Uterus (tissue), 4 donors: ENCODE measurements around the gene NFKB2. TPM values are rescaled to one million over a fixed set of nuclear protein-coding genes. Genes with fewer than 3 reads are reported as not detected.

ENCODE experiments used
- DNase-seq, 2 donors: peaks; one replicate each; pipeline ENCODE4 v3.0.0-alpha.2; 2019 to 2020
- H3K27ac ChIP-seq, 2 donors: fragments of 200-600 bp; sonication (generic); 1 replicate in 1 of 2; 2 replicates in 1 of 2; pipeline ENCODE4 v1.5.1; 2016 to 2018
- H3K27me3 ChIP-seq, 2 donors: fragments of 200-600 bp; sonication (generic); one replicate each; pipeline ENCODE4 v1.5.1; 2018 to 2019; ENCODE audit warnings: control low read depth in 1 of 2
- H3K36me3 ChIP-seq, 2 donors: fragments of 200-600 bp; sonication (generic); one replicate each; pipeline ENCODE4 v1.5.1; 2019; ENCODE audit warnings: control low read depth in 1 of 2
- H3K4me1 ChIP-seq, 2 donors: fragments of 200-600 bp; sonication (generic); one replicate each; pipeline ENCODE4 v1.5.1; 2018 to 2019; ENCODE audit warnings: control low read depth in 1 of 2
- H3K4me3 ChIP-seq, 2 donors: fragments of 200-600 bp; sonication (generic); 1 replicate in 1 of 2; 2 replicates in 1 of 2; pipeline ENCODE4 v1.5.1; 2018 to 2019; ENCODE audit warnings: mild to moderate bottlenecking in 1 of 2
- H3K9me3 ChIP-seq, 2 donors: fragments of 200-600 bp; sonication (generic); one replicate each; pipeline ENCODE4 v1.5.1; 2019; ENCODE audit warnings: control low read depth in 1 of 2
- POLR2A ChIP-seq, 2 donors: fragments of 450-650 bp; IDR thresholded peaks; one replicate each; pipeline ENCODE4 v1.6.1; 2016; ENCODE audit warnings: antibody characterized with exemption in 2 of 2, mild to moderate bottlenecking in 1 of 2, moderate library complexity in 1 of 2
- intact Hi-C: fragments of 100-400 bp; cut with DNase I; formaldehyde crosslinking; loops from one replicate; pipeline ENCODE4 v1.15.1; 2023; ENCODE audit warnings: low total_unique reads
- microRNA counts, 2 donors: library from miRNA; unstranded; fragments of <30 nt; microRNA quantifications; one replicate each; lab custom pipeline; 2016 to 2017
- microRNA-seq: library from miRNA; unstranded; fragments of <30 nt; microRNA quantifications from one replicate; pipeline ENCODE4, GENCODE V29; 2016; ENCODE audit warnings: borderline microRNAs expressed, borderline replicate concordance
- small RNA-seq: library from RNA; depleted of rRNA; stranded (forward); fragments of <200 nt; gene quantifications from one replicate; pipeline ENCODE3, GENCODE V24; 2016
- total RNA-seq, 4 donors: library from RNA; depleted of rRNA in 3 of 4; stranded (reverse); fragments of >200 nt in 3 of 4; gene quantifications; one replicate each; pipeline versions ENCODE4 v1.1.0 to v1.2.4, GENCODE V29; 2014 to 2023
- TF ChIP-seq, protein P1 (sequence below), 4 experiments: fragments of 200-600 bp in 2 of 4; fragments of 450-650 bp in 2 of 4; sonication (generic) in 2 of 4; IDR thresholded peaks; one replicate each; pipeline ENCODE4 v1.5.1; 2016 to 2019; ENCODE audit warnings: antibody characterized with exemption in 4 of 4, mild to moderate bottlenecking in 2 of 4, moderate library complexity in 1 of 4
- donor health status: DM: yes; HTN: yes; CAD: no.

NFKB2 gene
- total RNA-seq, 4 donors from 2014 or later, result 6.4 to 61.7 (median 10.7) TPM

DNA sequence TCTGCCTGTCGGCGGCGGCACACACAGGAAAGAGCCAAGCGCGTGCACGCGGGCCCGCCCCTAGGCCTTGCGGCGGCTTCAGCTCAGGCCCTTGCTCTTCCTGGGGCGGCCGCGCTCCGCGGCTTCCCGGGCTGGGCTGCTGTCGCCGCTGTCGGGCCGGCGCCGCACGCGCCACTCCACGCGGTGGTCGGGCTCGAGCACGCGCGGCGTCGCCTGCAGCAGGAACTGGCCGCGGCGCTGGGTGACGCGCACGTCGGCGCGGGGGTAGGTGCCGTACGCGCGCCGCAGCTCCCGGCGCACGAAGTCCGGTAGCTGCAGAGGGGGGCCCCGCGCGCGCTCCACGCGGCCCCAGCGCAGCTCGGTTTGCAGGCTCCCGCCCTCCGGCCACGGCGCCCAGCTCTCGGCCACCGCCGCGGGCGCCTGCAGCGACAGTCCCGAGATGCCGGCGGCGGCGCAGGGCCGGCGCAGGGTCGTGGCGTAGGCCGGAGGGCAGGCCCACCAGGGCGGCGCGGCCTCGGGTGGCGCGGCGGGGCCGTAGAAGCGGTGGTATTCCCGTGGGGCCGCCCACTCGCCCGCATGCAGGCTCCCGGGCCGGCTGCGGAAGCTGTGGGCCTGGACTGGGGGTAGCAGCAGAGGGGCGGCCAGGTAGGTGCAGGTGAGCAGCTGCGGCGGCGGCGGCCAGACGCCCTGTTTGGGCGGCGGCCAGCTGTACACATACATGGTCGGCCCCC, 55.0 kb downstream of the NFKB2 start:
- peak overlapping the region; percentile 76 to 85 for H3K27ac ChIP-seq
- H3K27me3 ChIP-seq, result no peaks in the 10 kb centered on the region
- H3K9me3 ChIP-seq, result no peaks in the 10 kb centered on the region
- peak overlapping the region; percentile 51 to 82 for H3K4me3 ChIP-seq
- DNase-seq, result peak; percentile 59 to 79
- intact Hi-C loops, result no loop called here
- H3K4me1 ChIP-seq, result no peaks in the 10 kb centered on the region
- peak; percentile 13 to 69 for TF ChIP-seq POLR2A (IDR thresholded peaks at IDR 0.05)
- TF ChIP-seq, protein P1, sequence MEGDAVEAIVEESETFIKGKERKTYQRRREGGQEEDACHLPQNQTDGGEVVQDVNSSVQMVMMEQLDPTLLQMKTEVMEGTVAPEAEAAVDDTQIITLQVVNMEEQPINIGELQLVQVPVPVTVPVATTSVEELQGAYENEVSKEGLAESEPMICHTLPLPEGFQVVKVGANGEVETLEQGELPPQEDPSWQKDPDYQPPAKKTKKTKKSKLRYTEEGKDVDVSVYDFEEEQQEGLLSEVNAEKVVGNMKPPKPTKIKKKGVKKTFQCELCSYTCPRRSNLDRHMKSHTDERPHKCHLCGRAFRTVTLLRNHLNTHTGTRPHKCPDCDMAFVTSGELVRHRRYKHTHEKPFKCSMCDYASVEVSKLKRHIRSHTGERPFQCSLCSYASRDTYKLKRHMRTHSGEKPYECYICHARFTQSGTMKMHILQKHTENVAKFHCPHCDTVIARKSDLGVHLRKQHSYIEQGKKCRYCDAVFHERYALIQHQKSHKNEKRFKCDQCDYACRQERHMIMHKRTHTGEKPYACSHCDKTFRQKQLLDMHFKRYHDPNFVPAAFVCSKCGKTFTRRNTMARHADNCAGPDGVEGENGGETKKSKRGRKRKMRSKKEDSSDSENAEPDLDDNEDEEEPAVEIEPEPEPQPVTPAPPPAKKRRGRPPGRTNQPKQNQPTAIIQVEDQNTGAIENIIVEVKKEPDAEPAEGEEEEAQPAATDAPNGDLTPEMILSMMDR (IDR thresholded peaks at IDR 0.05), result peak in 2 of 4 experiments; percentile 22 to 30
- no peaks in the 10 kb centered on the region for H3K36me3 ChIP-seq

DNA sequence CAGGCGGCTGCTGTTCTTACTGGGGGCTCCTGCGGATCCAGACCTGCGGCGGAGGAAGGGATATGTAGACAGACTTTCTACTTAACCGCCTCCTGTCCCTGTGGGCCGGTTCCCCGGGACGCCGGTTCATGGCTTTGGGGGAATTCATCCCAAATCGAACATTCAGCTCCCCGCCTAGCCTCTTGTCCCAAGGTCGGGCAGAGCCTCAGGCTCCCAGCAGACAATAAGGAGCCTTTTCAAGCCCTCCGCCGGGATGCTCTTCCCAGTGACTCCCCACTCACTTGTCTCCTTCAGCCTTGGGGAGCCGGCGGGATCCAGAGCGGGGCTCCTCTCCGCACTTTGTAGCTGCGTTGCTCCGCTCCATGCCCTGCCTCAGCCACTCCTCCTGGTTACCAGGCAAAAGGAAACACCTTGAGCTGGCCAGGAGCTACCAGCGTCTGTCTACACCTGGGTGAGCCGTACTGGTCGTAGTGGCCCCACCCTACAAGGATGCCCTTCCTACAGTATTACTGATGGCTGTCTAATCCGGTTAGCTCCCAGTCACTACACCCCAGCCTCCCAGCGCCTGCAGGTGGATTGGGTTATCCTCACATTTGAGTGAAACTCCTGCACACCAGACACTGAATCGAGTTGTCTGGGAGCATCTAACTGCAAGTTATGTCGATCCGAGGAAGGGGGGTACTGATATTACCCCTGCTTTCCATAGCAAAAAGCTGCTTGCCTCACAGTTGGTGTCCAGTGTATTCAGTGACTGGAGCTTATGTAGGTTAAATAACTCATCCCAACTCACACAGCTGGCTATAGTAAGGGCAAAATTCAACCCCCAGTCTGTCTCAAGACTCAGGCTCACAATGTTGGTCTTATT, 55.8 kb downstream of the NFKB2 start, which contains the start of gene C10orf95:
TSS of gene C10orf95 (minus strand) at position 439 of the 865 bp plus-strand sequence. CDS start 450 bp downstream, outside the sequence.
- intact Hi-C loops, result no loop called here

More for the DNA sequence above, 55.8 kb downstream of the NFKB2 start, which contains the start of gene C10orf95:
- Histone ChIP-seq H3K4me3 (peak within 1 kb of the TSS; percentile 51 to 82), H3K27ac (peak within 1 kb of the TSS; percentile 76 to 85), H3K4me1 (no peaks in the 10 kb centered on the region), H3K36me3 (no peaks in the 10 kb centered on the region), H3K27me3 (no peaks in the 10 kb centered on the region), H3K9me3 (no peaks in the 10 kb centered on the region)
- no peak for TF ChIP-seq POLR2A (IDR thresholded peaks at IDR 0.05)
- TF ChIP-seq, protein P1 (IDR thresholded peaks at IDR 0.05), result no peak
- no peak for DNase-seq

MicroRNAs encoded within 50 kb of the gene (microRNA counts, 767-probe panel; counts per million panel counts)
- microRNA hsa-miR-146b-3p (lab: Ali Mortazavi, UCI), result 0 counts per million in 2 donors
- microRNA hsa-miR-146b-5p (lab: Ali Mortazavi, UCI), result 3,581 to 5,257 counts per million in 2 donors

Small RNA genes within 50 kb of the gene (microRNA-seq; reads per million reads assigned to microRNA genes)
- 992 reads per million, percentile 81 among the genes with 10 or more reads in this experiment for gene MIR146B

Small RNA genes within 50 kb of the gene (small RNA-seq; reads per million reads assigned to genes)
- 165 reads per million, percentile 95 among the genes with 10 or more reads in this experiment for gene MIR146B

Other genes starting within 250 kb of the NFKB2 start
- 10 to 100 TPM; 15.4 to 54.0 (median 27.4) TPM for gene NOLC1, start 243.3 kb upstream of the NFKB2 start, total RNA-seq
- gene ELOVL3, start 169.4 kb upstream of the NFKB2 start, total RNA-seq, result under 1 TPM in 1 of 4 donors, not detected in 3; 0.51 TPM
- gene PITX3, start 154.2 kb upstream of the NFKB2 start, total RNA-seq, result not detected
- 10 to 100 TPM; 10.9 to 45.4 (median 23.9) TPM for gene GBF1, start 150.2 kb upstream of the NFKB2 start, total RNA-seq
- gene PSD, start 23.1 kb downstream of the NFKB2 start, total RNA-seq, result 100 to 1,000 TPM in 1 of 4 donors, 10 to 100 TPM in 2, not detected in 1; 31.3 to 114 (median 37.3) TPM
- 10 to 100 TPM in 3 of 4 donors, 1 to 10 TPM in 1; 6.8 to 40.0 (median 16.7) TPM for gene FBXL15, start 25.1 kb downstream of the NFKB2 start, total RNA-seq
- 10 to 100 TPM; 26.2 to 51.6 (median 35.6) TPM for gene CUEDC2, start 36.9 kb downstream of the NFKB2 start, total RNA-seq
- gene C10orf95, start 55.8 kb downstream of the NFKB2 start, total RNA-seq, result under 1 TPM in 1 of 4 donors, not detected in 3; 0.21 TPM
- 100 to 1,000 TPM in 1 of 4 donors, 10 to 100 TPM in 3; 38.7 to 106 (median 70.9) TPM for gene ACTR1A, start 107.0 kb downstream of the NFKB2 start, total RNA-seq
- gene SUFU, start 108.3 kb downstream of the NFKB2 start, total RNA-seq, result 10 to 100 TPM in 2 of 4 donors, 1 to 10 TPM in 2; 2.8 to 20.7 (median 12.3) TPM
- gene TRIM8, start 248.8 kb downstream of the NFKB2 start, total RNA-seq, result 100 to 1,000 TPM in 2 of 4 donors, 10 to 100 TPM in 2; 71.2 to 119 (median 102) TPM